Glutamatergic neuron (in vitro differentiated cells): ENCODE measurements around the gene ENTPD2. TPM values are rescaled to one million over a fixed set of nuclear protein-coding genes. Genes with fewer than 3 reads are reported as not detected.

Experiments used
- DNase-seq: peaks from one replicate; pipeline ENCODE4 v3.0.0; 2022
- H3K27ac Mint-ChIP-seq: one replicate; pipeline ENCODE4 v1.8.0; 2020; ENCODE audit warnings: mild to moderate bottlenecking, mixed read lengths, inconsistent platforms; ENCODE audit not compliant: unreplicated experiment
- H3K27me3 Mint-ChIP-seq: one replicate; pipeline ENCODE4 v1.8.0; 2020; ENCODE audit warnings: mild to moderate bottlenecking, moderate library complexity, mixed read lengths, inconsistent platforms; ENCODE audit not compliant: unreplicated experiment
- H3K36me3 Mint-ChIP-seq: one replicate; pipeline ENCODE4 v1.8.0; 2020; ENCODE audit warnings: mild to moderate bottlenecking, mixed read lengths, inconsistent platforms; ENCODE audit not compliant: unreplicated experiment
- H3K4me1 Mint-ChIP-seq: one replicate; pipeline ENCODE4 v1.8.0; 2020; ENCODE audit warnings: mild to moderate bottlenecking, low read depth, mixed read lengths, inconsistent platforms; ENCODE audit not compliant: unreplicated experiment
- H3K4me3 Mint-ChIP-seq: one replicate; pipeline ENCODE4 v1.8.0; 2020; ENCODE audit warnings: mild to moderate bottlenecking, mixed read lengths, inconsistent platforms; ENCODE audit not compliant: unreplicated experiment
- H3K9me3 Mint-ChIP-seq: one replicate; pipeline ENCODE4 v1.8.0; 2020; ENCODE audit warnings: mild to moderate bottlenecking, moderate library complexity, mixed read lengths, inconsistent platforms; ENCODE audit not compliant: unreplicated experiment
- total RNA-seq: library from RNA; stranded (reverse); fragmentation: NEBNext Ultra II Directional; extraction: Animal tissue kit (Norgen Biotek cat#: 25700); gene quantifications from one replicate; pipeline ENCODE4 v1.2.1, GENCODE V29; 2021; ENCODE audit not compliant: unreplicated experiment
- TF ChIP-seq, protein P1 (sequence below): fragments of 200-600 bp; sonication (generic); IDR thresholded peaks from one replicate; pipeline ENCODE4 v1.5.0; 2021; ENCODE audit not compliant: partially characterized antibody, unreplicated experiment

The ENTPD2 gene
- total RNA-seq, 1 donor from 2014 or later, result 0.69 TPM

- TF ChIP-seq, protein P1, sequence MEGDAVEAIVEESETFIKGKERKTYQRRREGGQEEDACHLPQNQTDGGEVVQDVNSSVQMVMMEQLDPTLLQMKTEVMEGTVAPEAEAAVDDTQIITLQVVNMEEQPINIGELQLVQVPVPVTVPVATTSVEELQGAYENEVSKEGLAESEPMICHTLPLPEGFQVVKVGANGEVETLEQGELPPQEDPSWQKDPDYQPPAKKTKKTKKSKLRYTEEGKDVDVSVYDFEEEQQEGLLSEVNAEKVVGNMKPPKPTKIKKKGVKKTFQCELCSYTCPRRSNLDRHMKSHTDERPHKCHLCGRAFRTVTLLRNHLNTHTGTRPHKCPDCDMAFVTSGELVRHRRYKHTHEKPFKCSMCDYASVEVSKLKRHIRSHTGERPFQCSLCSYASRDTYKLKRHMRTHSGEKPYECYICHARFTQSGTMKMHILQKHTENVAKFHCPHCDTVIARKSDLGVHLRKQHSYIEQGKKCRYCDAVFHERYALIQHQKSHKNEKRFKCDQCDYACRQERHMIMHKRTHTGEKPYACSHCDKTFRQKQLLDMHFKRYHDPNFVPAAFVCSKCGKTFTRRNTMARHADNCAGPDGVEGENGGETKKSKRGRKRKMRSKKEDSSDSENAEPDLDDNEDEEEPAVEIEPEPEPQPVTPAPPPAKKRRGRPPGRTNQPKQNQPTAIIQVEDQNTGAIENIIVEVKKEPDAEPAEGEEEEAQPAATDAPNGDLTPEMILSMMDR, result no peak
- Mint-ChIP-seq H3K9me3 (peaks cover 13% of the 10 kb centered on the region), H3K36me3 (peaks cover 6% of the 10 kb centered on the region), H3K4me1 (peaks cover 17% of the 10 kb centered on the region), H3K27me3 (peaks cover 8% of the 10 kb centered on the region), H3K27ac (peak overlapping the region; percentile 70), H3K4me3 (peak overlapping the region; percentile 95)
- no peak for DNase-seq
Observed at GRCh38 chr9:137087409-137087925, 33.6 kb upstream of the ENTPD2 start.

- Mint-ChIP-seq H3K9me3 (peaks cover 13% of the 10 kb centered on the region), H3K27ac (peak within 1 kb of the TSS; percentile 70), H3K4me3 (peak within 1 kb of the TSS; percentile 95), H3K27me3 (peaks cover 9% of the 10 kb centered on the region), H3K36me3 (peaks cover 6% of the 10 kb centered on the region), H3K4me1 (peaks cover 17% of the 10 kb centered on the region)
- peak; percentile 99 for DNase-seq
- TF ChIP-seq, protein P1, result peak; percentile 9
Observed at GRCh38 chr9:137086531-137087408, 32.9 kb upstream of the ENTPD2 start, which contains the start of gene MAN1B1. TSS of gene MAN1B1 (plus strand) at chr9:137086985. CDS start at chr9:137087000, 15 bp downstream.

DNA sequence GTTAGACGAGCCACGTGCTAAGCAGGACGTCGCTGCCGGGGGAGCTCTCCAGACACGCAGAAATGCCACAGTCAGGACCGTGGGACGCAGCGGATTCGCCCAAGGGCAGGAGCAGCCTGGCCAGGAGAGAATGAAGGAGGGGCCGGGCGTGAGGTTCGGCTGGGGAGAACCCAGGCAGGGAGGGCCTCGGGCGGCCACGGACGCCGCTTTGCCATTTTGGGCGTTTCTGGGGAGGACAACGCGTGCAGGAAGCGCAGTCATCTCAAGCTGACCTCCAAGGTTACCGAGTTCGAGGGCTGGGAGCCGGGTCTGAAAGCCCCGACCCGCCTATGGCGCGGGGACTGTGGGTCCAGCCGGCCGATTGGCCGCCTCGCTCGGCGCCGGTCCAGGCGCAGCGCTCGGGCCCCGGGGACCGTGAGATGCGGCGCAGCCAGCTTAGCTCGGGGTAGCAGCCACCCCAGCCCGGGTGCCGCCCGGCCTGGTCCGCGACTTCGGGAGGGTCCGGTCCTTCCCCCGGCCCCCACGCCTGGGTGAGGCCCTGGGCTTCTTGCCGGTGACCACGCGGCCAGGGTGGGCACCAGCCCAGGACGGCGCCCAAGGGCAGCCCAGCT lies 32.2 kb upstream of the ENTPD2 start:
- Mint-ChIP-seq H3K27me3 (peaks cover 12% of the 10 kb centered on the region), H3K36me3 (peaks cover 6% of the 10 kb centered on the region), H3K27ac (peak overlapping the region; percentile 59), H3K4me1 (peaks cover 17% of the 10 kb centered on the region), H3K4me3 (peak overlapping the region; percentile 88), H3K9me3 (peaks cover 13% of the 10 kb centered on the region)
- TF ChIP-seq, protein P1, result no peak
- DNase-seq, result no peak

DNA sequence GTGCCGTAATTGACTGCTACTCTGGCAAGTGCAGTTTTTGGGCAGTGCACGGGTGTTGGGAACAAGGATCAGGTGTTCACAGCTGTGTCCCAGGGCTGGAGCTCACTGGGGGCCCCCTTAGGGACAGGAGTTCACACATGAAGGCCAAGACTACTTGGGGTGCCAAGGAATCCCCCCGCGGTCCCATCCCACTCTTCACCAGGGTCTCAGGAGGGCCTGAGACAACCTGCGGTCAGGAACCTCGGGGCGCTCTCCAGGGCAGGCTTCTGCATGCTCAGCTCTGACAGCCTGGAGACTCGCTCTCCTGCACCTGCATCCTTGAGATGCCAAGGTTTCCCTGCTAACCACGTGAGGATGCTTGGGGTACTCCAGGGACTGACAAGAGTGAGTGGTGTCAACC lies 30.7 kb upstream of the ENTPD2 start:
- Mint-ChIP-seq H3K4me1 (peaks cover 17% of the 10 kb centered on the region), H3K4me3 (no peak overlapping the region), H3K27ac (no peak overlapping the region), H3K27me3 (peaks cover 15% of the 10 kb centered on the region), H3K36me3 (peaks cover 6% of the 10 kb centered on the region), H3K9me3 (peaks cover 14% of the 10 kb centered on the region)
- DNase-seq, result no peak
- TF ChIP-seq, protein P1, result no peak
